ENCODE data around the gene TCTA.

Gene TCTA

DNA sequence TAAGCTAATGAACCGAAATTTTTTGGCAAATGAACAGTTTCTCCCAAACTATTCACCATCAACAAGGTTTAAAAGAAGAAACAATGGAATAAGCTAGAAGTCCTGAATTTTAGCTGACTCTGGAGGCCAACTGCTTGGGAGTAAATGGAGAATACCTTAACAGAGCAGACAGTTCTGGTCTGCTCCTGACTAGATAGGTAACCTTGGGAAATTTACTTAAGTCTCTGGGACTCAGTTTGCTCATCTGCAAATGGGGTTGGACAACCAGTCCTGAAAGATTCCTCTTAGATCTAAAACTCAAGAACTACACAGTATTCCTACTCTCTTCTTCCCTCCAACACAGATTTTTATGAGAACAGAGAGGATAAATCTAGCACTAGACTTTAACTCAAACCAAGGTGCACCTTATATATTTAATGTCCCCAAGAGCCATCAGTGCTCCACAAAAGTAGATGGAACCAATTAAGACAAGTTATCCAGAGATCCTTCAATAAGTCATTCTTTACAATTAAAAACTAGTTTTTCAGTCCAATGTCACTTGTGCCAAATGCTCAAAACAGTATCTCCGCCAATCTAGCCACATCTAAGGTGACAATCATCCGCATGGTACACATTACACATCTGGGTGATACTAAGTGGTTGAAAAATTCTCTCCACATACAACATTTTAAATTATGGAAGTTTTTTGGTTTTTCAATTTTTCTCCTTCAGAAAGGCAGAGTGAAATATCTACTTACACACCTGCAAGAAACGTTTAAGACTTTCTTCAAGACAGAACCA is 2.0 kb upstream of the TCTA start:
- no peak for DNase-seq (ENCODE audit: low read depth in 3 of 3, low spot score in 1 of 3)

DNA sequence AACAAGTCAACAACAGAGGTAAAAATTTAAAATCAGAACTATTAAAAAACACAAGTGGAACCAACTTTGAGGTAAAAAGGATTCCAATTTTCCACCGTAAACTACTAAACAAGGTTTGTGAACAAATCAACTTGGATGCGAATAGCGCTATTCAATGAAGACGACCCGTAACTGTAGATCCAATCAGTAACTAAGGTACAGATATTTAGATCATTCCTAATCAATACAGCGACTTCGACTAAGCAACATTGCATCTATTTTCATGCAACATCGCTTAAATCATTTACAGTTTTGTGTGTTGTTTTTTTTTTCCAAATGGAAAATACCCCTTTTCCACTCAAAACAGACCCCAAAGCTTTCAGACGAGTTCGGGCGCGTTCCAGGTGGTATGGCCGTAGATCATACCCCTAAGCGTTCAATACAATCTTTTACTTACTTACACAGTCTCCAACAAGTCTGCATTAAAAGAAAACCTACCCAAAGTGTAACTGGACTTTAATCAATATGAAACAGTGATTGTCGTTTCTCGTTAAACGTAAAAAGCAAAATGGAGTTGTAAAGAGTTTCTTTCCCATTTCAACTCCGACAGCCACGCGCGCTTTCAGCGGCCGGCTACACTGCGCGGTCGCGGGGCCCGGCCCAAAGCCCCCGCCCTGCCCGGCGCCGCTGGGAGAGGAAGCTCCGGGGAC is 1.2 kb upstream of the TCTA start:
- no peak for DNase-seq (ENCODE audit: low read depth in 3 of 3, low spot score in 1 of 3)

DNA sequence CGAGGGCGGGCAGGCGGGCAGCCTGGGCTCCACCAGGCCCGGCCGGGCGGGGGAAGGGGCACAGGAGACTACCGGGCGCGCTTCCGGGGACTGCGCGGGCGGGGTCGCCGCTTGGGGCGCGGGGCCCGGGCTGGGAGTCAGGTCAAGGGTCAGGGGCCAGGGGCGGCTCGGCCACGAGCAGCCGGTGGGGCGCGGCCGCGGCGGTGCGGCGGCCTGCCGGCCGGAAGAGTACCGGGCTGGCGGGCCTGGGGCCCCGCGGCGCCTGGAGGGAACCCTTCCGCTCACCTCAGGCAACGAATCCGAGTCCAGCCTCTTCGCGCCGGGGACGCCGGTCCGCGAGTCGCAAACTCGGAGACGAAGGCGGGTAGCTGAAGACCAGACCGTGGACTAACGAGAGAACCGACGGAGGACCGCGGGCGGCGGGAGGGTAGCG is 672 bp upstream of the TCTA start:
- DNase-seq (ENCODE audit: low read depth in 3 of 3, low spot score in 1 of 3): peak in 1 of 3 donors; percentile 31

DNA sequence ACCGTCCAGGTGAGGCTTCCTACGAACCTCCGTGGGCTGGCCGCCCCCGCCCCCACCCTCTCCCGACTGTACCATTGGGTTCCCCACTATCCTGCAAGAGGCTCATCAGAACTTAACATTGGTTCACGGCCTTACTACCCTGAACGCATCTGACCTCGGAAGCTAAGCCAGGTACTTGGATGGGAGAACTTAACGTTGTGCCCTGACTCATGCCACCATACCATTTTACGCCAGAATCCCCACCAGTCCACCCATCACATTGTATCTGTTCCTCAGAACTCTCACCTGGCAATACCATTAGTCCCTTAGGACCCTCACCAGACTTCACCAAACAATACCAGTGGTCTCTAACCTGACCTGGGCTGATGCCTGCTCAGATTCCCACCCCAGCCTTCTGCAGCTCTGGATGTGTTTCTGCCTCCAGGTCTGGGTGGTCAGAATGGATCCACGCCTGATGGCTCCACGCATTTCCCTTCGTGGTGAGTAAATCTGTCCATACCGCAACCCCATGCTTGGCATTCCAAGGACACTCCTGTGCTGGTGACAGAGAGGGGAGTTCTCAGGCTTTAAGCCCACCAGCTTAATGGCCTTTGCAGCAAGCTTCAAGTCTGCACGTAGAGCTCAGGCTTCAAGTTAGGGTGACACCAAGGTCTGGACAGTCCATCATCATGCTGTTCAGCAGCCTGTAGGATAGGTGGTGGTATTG is 562 bp downstream of the TCTA start:
- DNase-seq (ENCODE audit: low read depth in 3 of 3, low spot score in 1 of 3): no peak

DNA sequence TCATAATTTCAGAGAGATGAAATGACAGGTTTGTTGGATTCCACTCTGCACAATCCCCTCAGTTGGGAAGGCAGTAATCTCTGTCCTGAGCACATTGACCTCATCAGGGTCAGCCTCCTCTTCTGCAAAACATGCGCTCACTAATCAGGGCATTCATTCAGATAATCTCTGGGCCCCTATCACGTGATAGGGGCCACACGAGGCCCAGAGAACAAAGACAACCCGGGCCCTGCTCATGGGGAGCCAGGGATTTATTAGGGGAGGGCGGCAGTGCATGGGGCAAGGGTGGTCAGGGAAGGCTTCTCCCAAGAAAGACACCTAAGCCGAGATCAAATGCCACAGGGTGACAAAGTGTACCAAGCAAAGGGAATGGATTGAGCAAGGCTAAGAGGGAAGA is 1.1 kb downstream of the TCTA start:
- no peak for DNase-seq (ENCODE audit: low read depth in 3 of 3, low spot score in 1 of 3)

DNA sequence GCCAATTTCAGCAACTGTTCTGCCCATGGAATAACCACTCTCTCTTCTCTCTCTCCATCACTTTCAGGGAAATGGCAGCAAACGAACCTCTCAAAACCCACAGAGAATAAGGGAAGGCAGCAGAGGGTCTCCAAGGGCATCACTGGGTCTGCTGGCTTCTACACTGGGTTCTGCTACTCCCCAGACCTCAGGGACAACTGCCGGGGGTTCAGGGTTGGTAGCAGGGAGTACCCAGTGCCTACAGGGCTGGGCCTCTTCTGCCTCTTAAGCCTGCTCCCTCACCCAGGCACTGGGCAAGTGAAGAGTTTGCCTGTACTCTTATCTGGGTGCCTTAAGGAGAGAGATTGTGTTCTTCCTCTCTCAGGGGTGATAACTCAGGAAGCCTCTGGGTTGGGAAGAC is 2.5 kb downstream of the TCTA start:
- DNase-seq (ENCODE audit: low read depth in 3 of 3, low spot score in 1 of 3): no peak

DNA sequence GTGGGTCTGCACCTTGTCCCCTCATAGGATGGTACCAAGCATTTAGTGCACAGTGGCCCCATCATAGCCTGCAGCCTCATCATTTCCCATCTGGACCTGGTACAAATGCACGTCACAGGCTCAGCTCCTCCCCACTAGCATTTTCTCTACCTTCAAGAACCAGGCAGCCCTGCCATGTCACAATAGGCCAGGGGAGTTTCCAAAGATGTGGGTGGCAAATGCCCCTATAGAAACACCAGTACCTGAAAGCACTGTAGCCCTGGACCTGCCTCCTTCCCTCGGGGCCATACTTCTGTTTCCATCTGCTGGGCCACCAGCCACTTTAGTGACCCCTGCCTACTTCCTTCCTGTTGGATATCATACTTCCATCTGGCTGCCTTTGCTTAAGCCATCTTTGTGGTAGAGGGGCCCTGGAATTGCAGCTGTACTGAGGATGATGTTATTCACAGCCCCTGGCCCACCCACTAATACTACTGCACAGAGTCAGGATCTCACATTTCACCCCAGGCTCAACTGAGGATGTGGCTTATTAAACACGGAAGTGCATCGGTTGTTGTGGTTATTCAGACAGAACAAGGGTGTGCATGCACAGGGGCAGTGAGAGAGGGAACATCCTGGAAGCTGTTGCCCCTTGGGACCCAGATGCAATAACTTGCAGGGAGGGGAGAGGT is 3.8 kb downstream of the TCTA start:
- peak in 2 of 3 donors; percentile 29 to 42 for DNase-seq (ENCODE audit: low read depth in 3 of 3, low spot score in 1 of 3)

DNA sequence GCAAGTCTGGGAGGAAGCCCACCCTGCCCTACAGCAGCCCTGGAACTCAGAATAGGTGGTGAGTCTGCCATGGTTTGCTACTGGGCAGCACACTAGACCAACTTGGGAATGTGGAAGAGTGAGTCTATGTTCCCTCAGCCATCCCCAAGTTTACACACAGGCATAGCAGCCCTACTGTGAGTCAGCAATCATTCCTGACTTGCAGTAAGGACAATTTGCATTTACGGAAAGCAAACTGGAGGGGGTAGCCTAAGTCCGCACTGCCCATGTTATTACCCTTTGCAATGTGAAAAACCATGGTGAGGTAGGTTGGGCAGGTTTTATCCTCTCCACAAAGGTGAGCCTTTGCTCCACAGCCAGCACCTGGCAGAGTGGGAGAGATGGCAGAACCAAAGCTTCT is 4.6 kb downstream of the TCTA start:
- no peak for DNase-seq (ENCODE audit: low read depth in 3 of 3, low spot score in 1 of 3)

DNA sequence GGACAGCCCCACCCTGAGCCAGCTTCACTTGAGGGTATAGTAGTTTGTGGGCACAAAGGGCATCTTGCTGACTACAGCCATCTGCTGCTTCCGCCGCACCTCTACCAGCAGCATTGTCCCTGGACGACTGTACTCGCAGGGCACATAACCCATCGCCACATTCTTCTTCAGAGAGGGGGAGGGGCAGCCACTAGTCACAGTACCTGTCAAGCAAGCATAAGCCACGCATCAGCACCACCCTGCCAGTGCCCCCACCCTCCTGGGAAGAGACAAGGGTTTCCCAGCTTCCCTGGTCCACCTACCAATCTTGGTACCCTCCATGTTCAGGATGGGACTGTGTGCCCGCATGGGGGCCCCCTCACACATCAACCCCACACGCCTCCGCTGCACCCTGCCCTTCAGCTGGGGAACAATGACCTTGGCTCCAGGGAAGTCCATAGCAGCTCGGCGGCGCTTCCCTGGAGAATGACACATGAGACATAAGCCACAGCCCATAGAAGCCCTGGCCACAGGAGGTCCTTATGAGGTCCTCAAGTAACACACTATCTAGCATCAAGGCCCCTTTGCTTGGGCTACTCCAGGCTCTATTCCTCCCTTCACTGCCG is 5.4 kb downstream of the TCTA start:
- no peak for DNase-seq (ENCODE audit: low read depth in 3 of 3, low spot score in 1 of 3)

DNA sequence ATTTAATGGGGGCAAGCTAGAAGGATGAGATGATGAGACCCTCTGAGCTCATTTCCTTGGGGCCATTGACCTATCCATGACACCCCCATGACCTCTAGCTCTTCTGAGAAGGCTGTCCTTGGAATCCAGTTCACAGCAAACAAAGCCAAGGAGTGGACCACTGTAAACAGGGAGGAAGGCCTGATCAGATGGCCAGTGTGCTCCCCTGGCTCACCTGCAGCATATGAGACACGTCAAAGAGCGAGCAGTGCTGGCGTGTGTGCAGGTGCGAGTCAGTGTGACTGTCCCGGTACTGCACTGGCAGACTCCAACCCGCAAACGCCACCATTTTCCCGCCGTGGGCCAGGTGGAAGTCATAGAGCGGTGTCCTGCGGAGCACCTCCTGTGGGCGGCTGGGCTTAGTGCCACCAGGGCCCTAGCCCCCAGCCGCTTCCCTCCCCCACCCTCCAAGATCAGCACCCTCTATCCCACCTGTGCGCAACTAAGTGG is 9.7 kb downstream of the TCTA start:
- DNase-seq (ENCODE audit: low read depth in 3 of 3, low spot score in 1 of 3): no peak

DNA sequence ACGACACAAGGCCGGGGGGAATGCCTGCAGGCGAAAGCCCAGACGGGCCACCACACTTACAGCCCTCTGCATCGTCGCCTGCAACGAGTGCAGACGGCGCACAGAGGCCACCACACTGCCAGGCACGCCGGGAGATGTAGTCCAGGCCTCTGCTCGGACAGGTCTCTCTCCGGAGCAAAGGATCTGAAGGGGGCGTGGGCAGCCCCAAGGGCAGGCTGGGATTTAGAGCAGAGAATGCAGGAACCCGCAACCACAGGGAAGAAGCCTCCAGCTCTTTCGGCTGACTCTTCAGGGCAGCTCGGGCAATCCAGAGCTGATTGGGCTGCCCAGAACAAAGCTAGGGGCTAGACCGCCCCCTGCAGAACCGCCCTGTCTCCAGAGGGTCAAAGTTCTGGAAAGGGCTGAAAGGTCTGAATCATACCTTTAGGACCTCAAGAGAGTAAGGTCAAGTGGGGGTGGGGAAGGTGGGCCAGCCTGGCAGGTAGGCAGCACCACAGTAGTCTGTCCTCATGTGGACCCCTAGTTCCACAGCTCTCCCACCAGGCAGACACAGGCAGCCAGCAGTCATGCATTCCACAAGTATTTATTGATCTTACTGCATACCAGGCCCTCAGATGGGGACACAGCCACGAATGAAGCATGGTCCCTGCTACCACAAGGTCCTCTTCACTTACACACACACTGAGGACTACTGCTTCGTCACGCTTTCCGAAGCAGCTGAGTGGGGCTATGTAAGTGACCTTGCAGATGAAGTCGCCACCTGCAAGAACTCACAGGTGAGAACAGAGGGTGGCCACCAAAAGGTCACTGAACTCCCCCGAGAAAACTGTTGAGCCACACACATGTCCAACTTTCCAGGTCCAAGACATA is 10.4 kb downstream of the TCTA start, which contains the start of gene AMT:
Gene AMT (minus strand): TSS at position 95 of the 870 bp plus-strand sequence. CDS start 23 bp downstream, at position 72.
- no peak for DNase-seq (ENCODE audit: low read depth in 3 of 3, low spot score in 1 of 3)

DNA sequence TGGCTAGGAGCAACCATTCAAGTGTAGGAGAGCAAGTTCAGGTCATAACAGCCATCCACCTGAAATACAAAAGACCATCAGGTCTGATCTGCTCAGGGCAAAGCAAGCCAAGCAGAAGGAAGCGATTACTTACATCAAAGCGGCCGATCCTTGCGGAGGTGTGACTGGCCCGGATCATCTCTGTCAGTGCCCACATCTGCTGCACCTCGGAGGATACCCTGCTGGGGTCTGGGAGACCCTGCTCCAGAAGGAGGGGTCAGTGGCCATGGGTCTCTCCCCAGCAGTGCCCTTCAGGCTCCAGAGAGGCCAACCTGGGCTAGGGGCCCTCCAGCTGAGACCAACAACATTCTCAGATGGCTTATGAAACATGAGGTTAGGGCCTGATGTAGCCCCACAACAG is 12.6 kb downstream of the TCTA start:
- no peak for DNase-seq (ENCODE audit: low read depth in 3 of 3, low spot score in 1 of 3)

DNA sequence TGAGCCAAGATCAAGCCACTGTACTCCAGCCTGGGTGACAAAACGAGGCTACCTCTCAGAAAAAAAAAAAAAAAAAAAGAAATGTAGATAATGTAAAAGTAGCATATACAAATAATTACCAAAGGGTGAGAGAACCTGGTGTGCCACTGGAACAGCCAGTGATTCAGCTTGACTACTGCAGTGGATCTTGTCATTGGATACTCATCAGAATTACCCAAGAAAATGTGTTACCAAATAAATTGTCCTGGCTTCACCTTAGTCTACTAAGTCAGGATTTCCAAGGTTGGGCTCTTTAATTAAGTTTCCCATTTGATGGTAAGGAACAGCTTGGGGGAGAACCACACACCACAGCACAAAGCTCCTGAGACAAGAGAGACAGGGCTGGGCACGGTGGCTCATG is 15.4 kb downstream of the TCTA start:
- no peak for DNase-seq (ENCODE audit: low read depth in 3 of 3, low spot score in 1 of 3)

DNA sequence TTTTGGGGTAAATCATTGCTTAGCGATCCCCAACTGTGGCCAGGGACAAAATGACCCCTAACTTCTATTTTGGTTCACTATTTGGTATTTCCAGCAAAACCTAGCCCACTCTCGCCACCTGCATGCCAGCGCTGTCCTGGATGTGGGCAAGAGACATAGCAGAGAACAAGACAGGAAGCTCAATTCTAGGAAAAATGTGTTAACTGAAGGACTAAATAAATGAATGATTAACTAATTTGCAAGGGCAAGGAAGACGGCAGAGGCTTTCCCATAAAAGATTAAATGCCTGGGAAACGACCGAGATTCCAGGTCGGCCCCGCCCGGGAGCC is 16.5 kb downstream of the TCTA start:
- no peak for DNase-seq (ENCODE audit: low read depth in 3 of 3, low spot score in 1 of 3)

DNA sequence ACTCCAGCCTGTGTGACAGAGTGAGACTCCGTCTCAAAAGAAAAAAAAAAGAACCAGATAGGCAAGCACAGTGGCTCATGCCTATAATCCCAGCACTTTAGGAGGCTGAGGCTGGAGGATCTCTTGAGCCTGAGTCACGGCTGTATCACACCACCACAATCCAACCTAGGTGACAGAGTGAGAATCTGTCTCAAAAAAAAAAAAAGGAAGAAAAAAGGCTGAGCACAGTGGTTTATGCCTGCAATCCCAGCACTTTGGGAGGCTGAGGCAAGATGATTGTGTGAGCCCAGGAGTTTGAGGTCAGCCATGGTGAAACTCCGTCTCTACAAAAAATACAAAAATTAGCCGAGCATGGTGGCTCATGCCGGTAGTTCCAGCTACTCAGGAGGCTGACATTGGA is 22.5 kb downstream of the TCTA start:
- DNase-seq (ENCODE audit: low read depth in 3 of 3, low spot score in 1 of 3): no peak

DNA sequence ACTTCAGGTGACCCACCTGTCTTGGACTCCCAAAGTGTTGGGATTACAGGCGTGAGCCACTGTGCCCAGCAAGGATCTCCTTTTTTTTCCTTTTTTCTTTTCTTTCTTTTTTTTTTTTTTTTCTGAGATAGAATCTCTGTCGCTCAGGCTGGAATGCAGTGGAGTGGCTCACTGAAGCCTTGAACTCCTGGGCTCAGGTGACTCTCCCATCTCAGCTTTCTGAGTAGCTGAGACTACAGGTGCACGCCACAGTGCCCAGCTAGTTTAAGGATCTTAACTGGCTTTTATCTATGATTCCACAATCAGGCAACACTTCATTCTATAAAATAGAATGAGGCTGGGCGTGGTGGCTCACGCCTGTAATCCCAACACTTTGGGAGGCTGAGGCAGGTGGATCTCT is 33.2 kb downstream of the TCTA start:
- DNase-seq (ENCODE audit: low read depth in 3 of 3, low spot score in 1 of 3): no peak

DNA sequence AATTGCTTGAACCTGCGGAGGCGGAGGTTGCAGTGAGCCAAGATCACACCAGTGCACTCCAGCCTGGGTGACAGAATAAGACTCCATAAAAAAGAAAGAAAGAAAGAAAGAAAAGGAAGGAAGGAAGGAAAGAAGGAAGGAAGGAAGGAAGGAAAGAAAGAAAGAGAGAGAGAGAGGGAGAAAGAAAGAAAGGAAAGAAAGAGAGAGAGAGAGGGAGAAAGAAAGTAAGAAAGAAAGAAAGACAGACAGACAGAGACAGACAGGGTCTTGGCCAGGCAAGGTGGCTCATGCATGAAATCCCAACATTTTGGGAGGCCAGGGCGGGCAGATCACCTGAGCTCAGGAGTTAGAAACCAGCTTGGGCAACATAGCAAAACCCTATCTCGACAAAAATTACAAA is 41.4 kb downstream of the TCTA start:
- no peak for DNase-seq (ENCODE audit: low read depth in 3 of 3, low spot score in 1 of 3)

DNA sequence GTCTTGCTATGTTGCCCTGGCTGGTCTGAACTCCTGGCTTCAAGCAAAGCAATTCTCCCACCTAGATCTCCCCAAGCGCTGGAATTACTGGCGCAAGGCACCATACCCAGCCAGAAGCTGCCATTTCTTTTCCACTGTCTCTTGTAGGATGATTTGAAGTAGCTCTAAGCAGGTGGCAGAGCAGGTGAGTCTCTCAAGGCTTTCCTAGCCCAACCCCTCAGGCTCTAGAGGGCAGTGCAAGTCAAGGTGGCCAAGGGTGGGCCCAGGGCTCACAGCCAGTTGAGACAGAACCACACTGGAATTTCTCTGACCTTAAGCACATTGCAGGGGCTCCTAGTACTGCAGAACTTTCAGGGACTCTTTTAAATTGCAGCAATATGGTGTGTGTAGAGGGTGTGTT is 42.2 kb downstream of the TCTA start:
- DNase-seq (ENCODE audit: low read depth in 3 of 3, low spot score in 1 of 3): no peak

DNA sequence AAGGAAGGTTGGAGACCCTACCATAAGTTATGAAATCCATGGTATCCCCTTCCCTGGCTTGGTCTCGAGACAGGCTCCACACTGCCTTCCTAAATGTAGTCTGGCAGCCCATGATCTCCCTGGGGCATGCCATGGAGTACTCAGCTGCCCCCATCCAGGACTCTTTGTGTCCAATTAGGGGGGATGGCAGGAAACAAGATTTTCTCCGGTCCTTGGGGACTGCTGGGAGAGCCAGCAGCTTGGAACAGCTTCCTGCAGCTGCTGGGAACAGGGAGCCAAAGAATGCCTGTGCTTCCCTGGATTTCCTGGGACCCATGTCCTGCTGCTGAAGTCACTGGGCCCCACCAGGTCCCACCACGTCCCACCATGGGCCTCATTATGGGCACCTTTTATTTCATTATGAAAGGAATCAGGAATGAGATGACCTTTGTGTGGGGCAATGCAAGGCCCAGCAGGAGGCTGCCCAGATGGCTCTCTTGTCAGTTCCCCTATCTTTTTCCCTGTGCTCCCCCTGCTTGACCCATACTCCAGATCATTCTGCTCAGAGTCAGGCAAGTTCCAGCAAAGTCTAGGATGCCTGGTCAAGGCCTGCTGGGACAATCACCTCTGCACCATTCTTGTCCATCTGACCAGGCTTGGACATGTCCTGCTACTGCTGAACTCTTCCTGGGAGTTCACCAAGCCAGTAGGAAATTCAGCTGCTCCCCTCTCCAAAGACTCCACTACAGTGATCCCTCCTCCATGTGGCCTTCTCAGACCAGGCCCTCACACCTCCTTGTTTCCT is 42.9 kb downstream of the TCTA start:
- no peak for DNase-seq (ENCODE audit: low read depth in 3 of 3, low spot score in 1 of 3)
